GM12878 (cell line): ENCODE data around the gene PDCD7. TPM values are rescaled to one million over a fixed set of nuclear protein-coding genes. Genes with fewer than 3 reads are reported as not detected.
"Not testable (repeated sequence)": the region's sequence is repeated elsewhere in the genome, so short reads cannot be mapped to it uniquely, and the experiment has no call there.

Experiments
- ATAC-seq: fragments of 200-7000 bp; cut with Tn5 transposase; 3 replicates; pipeline ENCODE4 v1.9.1; 2020; ENCODE audit warnings: mild to moderate bottlenecking, moderate library complexity
- BruUV-seq: library from RNA; stranded (reverse); fragments of 400-500 nt; replicated peaks from 2 replicates; lab custom pipeline; 2021; lab: Mats Ljungman, UMichigan
- CTCF ChIA-PET: fragments of 300-600 bp; sonication (Branson Sonifier 250); formaldehyde crosslinking; extraction: SDS; loops from one replicate; lab custom pipeline; 2021; ENCODE audit warnings: inconsistent platforms; lab: Yijun Ruan, JAX
- POLR2A ChIA-PET: fragments of 350-600 bp; formaldehyde crosslinking; extraction: SDS; loops from one replicate; lab custom pipeline; 2021; ENCODE audit warnings: inconsistent platforms; lab: Charles Lee
- RAD21 ChIA-PET: fragments of 300-600 bp; sonication (Branson Sonifier 250); formaldehyde crosslinking; loops from one replicate; lab custom pipeline; 2023; ENCODE audit warnings: antibody characterized with exemption; ENCODE audit not compliant: unreplicated experiment; lab: Charles Lee
- SMC1A ChIA-PET: fragments of 300-600 bp; sonication (Branson Sonifier 250); formaldehyde crosslinking; loops from one replicate; lab custom pipeline; 2023; ENCODE audit not compliant: unreplicated experiment, uncharacterized antibody; lab: Charles Lee
- DNase-seq: peaks from one replicate; pipeline ENCODE4 v3.0.0-alpha.2; 2011; ENCODE audit warnings: low read depth, low spot score
- FAIRE-seq: peaks from 3 replicates; lab custom pipeline; 2011; peaks lifted over from hg19 to GRCh38; lab: Jason Lieb, UNC
- H2AFZ ChIP-seq: 2 replicates; pipeline ENCODE4 v1.6.0; 2011; ENCODE audit warnings: low read depth, low read length, control low read depth; ENCODE audit not compliant: control insufficient read depth
- H3K27ac ChIP-seq: 2 replicates; pipeline ENCODE4 v1.5.1; 2011; ENCODE audit warnings: control low read depth; ENCODE audit not compliant: control insufficient read depth, insufficient read depth
- H3K27me3 ChIP-seq, 2 experiments: replicated peaks in 1 of 2; 2 replicates each; pipeline versions ENCODE4 v1.6.0 to v1.6.1; 2011; ENCODE audit warnings: low read length in 1 of 2; ENCODE audit not compliant: control insufficient read depth in 2 of 2, insufficient read depth in 2 of 2
- H3K36me3 ChIP-seq, 2 experiments: 2 replicates each; pipeline ENCODE4 v1.5.1; 2011; ENCODE audit warnings: low read length in 1 of 2; ENCODE audit not compliant: control insufficient read depth in 2 of 2, insufficient read depth in 2 of 2
- H3K4me1 ChIP-seq: 2 replicates; pipeline ENCODE4 v1.6.1; 2011; ENCODE audit warnings: mild to moderate bottlenecking, low read length, moderate library complexity, mixed read lengths; ENCODE audit not compliant: control insufficient read depth, insufficient read depth
- H3K4me2 ChIP-seq: 2 replicates; pipeline ENCODE4 v1.6.0; 2011; ENCODE audit warnings: control low read depth; ENCODE audit not compliant: control insufficient read depth, insufficient read depth
- H3K4me3 ChIP-seq: fragments of 200-600 bp; sonication (generic); 2 replicates; pipeline ENCODE4 v1.5.1; 2016
- H3K79me2 ChIP-seq: 2 replicates; pipeline ENCODE4 v1.6.0; 2011; ENCODE audit warnings: low read length; ENCODE audit not compliant: control insufficient read depth, insufficient read depth
- H3K9ac ChIP-seq: 2 replicates; pipeline ENCODE4 v1.8.0; 2011; ENCODE audit warnings: low read length, control low read depth, mixed read lengths; ENCODE audit not compliant: control insufficient read depth, insufficient read depth
- H3K9me3 ChIP-seq: replicated peaks from 3 replicates; pipeline ENCODE4 v1.5.1; 2011; ENCODE audit warnings: mild to moderate bottlenecking, low read length; ENCODE audit not compliant: control insufficient read depth, insufficient read depth
- H4K20me1 ChIP-seq: 2 replicates; pipeline ENCODE4 v1.6.0; 2011; ENCODE audit not compliant: control insufficient read depth, insufficient read depth
- NBN ChIP-seq: fragments of 450-650 bp; IDR thresholded peaks from 2 replicates; pipeline ENCODE4 v1.6.1; 2016
- WGBS: methylation state at CpG from one replicate; pipeline ENCODE4 v1.1.6; 2016; ENCODE audit warnings: low lambda C conversion rate; ENCODE audit not compliant: insufficient replicate concordance, insufficient coverage; ENCODE audit errors: missing lambda C conversion rate; 5-methylcytosine and 5-hydroxymethylcytosine counted together
- in situ Hi-C: fragments of 300-500 bp; cut with MboI; formaldehyde crosslinking; loops from 9 replicates; pipeline ENCODE4 v1.14.3; 2018; ENCODE audit warnings: mixed read lengths
- intact Hi-C: fragments of 100-400 bp; cut with micrococcal nuclease; formaldehyde crosslinking; loops from one replicate; pipeline ENCODE4 v1.14.2; 2022; ENCODE audit not compliant: unreplicated experiment
- polyA plus RNA-seq, 11 experiments: library from polyadenylated mRNA; depleted of rRNA in 4 of 11; unstranded in 6 of 11; stranded (reverse) in 5 of 11; fragments of >200 nt; fragmentation: Nextera tagmentation in 4 of 11; fragmentation: Illumina TruSeq in 1 of 11; extraction: Ambion mirVana in 4 of 11; extraction: Trizol in 1 of 11; gene quantifications; 1 replicate in 1 of 11; 2 replicates in 10 of 11; pipeline versions ENCODE4 v1.2.1 to v1.2.3, GENCODE V29; 2011 to 2016; ENCODE audit warnings: inconsistent platforms in 2 of 11, missing spikeins in 2 of 11, low read depth in 1 of 11
- total RNA-seq, 4 experiments: library from RNA; depleted of rRNA in 3 of 4; stranded (reverse); fragments of >200 nt in 3 of 4; fragmentation: Illumina TruSeq in 1 of 4; extraction: Trizol in 1 of 4; gene quantifications; 2 replicates each; pipeline versions ENCODE4 v1.2.1 to v1.2.3, GENCODE V29; 2013 to 2021
- TF ChIP-seq, protein P1 (sequence below): fragments of 450-650 bp; formaldehyde crosslinking; IDR thresholded peaks from 2 replicates; pipeline ENCODE4 v1.4.0; 2022; ENCODE audit warnings: mild to moderate bottlenecking, moderate library complexity

Gene PDCD7
- total and polyA plus RNA-seq, 10 of the 15 experiments (the other 5 are each of a cell fraction or from before 2014, with no cell fraction given), result 4.2 to 24.2 (median 13.4) TPM

DNA sequence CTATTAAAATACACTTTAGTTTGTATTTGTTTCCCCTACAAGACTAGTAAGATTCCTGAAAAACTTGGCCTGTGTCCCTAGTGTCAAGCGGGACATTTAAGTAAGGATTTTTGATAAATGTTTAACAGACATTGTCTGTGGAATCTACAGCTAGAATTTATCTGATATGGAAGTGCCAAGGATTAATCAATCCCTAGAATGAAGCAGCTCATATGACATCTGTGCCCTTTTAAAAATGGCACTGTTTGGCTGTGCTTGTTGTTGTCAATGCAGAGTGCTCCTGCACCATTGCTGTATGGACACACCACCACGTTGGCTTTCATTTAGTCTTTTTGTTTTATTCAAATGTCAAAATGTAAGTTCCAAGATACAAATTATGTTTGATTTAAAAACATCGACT lies 14.3 kb upstream of the PDCD7 start (continued):
- TF ChIP-seq, protein P1, sequence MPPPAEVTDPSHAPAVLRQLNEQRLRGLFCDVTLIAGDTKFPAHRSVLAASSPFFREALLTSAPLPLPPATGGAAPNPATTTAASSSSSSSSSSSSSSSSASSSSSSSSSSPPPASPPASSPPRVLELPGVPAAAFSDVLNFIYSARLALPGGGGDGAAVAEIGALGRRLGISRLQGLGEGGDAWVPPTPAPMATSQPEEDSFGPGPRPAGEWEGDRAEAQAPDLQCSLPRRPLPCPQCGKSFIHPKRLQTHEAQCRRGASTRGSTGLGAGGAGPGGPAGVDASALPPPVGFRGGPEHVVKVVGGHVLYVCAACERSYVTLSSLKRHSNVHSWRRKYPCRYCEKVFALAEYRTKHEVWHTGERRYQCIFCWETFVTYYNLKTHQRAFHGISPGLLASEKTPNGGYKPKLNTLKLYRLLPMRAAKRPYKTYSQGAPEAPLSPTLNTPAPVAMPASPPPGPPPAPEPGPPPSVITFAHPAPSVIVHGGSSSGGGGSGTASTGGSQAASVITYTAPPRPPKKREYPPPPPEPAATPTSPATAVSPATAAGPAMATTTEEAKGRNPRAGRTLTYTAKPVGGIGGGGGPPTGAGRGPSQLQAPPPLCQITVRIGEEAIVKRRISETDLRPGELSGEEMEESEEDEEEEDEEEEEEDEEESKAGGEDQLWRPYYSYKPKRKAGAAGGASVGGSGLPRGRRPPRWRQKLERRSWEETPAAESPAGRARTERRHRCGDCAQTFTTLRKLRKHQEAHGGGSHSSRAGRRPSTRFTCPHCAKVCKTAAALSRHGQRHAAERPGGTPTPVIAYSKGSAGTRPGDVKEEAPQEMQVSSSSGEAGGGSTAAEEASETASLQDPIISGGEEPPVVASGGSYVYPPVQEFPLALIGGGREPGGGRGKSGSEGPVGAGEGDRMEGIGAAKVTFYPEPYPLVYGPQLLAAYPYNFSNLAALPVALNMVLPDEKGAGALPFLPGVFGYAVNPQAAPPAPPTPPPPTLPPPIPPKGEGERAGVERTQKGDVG (CRISPR knock-in tag), result no peak

DNA sequence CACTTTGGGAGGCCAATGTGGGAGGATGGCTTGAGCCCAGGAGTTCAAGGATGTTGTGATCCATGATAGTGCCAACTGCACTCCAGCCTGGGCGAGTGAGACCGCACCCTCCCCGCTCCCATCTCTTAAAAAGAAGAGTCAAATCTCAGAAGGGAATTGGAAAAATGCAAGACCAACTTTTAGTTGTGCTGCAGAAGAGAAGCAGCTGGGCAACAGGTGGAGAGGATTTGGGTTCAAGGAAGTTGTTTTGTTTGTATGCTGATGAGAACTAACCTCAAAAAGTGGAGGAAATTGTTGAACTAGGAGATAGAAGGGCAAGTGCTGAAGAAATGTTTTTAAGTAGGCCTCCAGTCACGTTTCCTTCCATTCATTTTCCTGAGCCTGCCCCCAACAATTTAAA lies 12.8 kb upstream of the PDCD7 start:
- no peak overlapping the region for H3K4me3 ChIP-seq
- no peak overlapping the region for H3K27ac ChIP-seq
- intact Hi-C loops (no loop called here), in situ Hi-C loops (no loop called here)
- SMC1A ChIA-PET, result no interaction called here
- H3K79me2 ChIP-seq, result no peaks in the 10 kb centered on the region
- FAIRE-seq, result no peak
- H2AFZ ChIP-seq, result no peak overlapping the region
- peaks cover 0 to 2% of the 10 kb centered on the region in 2 experiments; a peak in 2 of 4 replicates for H3K36me3 ChIP-seq
- no peak for TF ChIP-seq NBN
- no peaks in the 10 kb centered on the region for H4K20me1 ChIP-seq
- DNase-seq, result no peak
- H3K27me3 ChIP-seq, result no peaks in the 10 kb centered on the region
- WGBS, result 82% methylated on average over 4 of the region's 4 CpGs
- H3K4me1 ChIP-seq, result no peaks in the 10 kb centered on the region
- POLR2A ChIA-PET, result no interaction called here
- BruUV-seq, result no TSS peak
- no peak for ATAC-seq
- H3K9ac ChIP-seq, result no peak overlapping the region
- CTCF ChIA-PET, result no interaction called here
- no peak overlapping the region for H3K4me2 ChIP-seq
- H3K9me3 ChIP-seq, result no peaks in the 10 kb centered on the region
- RAD21 ChIA-PET, result no interaction called here

DNA sequence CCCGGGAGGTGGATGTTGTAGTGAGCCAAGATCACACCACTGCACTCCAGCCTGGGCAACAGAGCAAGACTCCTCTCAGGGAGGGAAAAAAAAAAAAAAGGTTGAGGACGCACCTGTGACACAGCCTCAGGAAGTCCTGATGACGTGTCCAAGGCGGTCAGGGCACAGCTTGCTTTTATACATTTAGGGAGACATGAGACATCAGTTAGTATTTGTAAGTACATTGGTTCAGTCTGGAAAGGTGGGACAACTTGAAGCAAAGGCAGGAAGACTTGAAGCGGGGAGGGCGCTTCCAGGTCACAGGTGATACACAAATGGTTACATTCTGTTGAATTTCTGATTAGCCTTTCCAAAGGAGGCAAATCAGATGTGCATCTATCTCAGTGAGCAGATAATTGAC lies 5.0 kb upstream of the PDCD7 start:
- in situ Hi-C loops, FAIRE-seq, H3K27ac ChIP-seq, H4K20me1 ChIP-seq, intact Hi-C loops, ATAC-seq, H3K36me3 ChIP-seq, H3K4me3 ChIP-seq, H3K79me2 ChIP-seq, DNase-seq, RAD21 ChIA-PET, H3K27me3 ChIP-seq, SMC1A ChIA-PET, H3K9me3 ChIP-seq, POLR2A ChIA-PET, BruUV-seq, H3K9ac ChIP-seq, H3K4me1 ChIP-seq, H2AFZ ChIP-seq, H3K4me2 ChIP-seq: not testable (repeated sequence)
- CTCF ChIA-PET, result interaction anchor here (0.9 to 1.6 kb wide), 2 partner anchors 12 to 38 kb away, joined by 3 read pairs; no protein-coding TSS in a partner anchor
- 79% methylated on average over 6 of the region's 6 CpGs for WGBS

DNA sequence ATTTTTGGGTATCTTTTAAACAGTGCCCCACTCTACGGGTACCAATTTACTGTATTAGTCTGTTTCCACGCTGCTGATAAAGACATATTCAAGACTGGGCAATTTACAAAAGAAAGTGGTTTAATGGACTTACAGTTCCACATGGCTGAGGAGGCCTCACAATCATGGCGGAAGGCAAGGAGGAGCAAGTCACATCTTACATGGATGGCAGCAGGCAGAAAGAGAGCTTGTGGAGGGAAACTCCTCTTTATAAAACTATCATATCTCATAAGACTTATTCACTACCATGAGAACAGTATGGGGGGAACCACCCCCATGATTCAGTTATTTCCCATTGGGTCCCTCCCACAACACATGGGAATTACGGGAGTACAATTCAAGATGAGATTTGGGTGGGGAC lies 4.3 kb upstream of the PDCD7 start:
- H2AFZ ChIP-seq, SMC1A ChIA-PET, H3K27me3 ChIP-seq, H3K27ac ChIP-seq, RAD21 ChIA-PET, DNase-seq, FAIRE-seq, H3K9me3 ChIP-seq, H3K4me3 ChIP-seq, CTCF ChIA-PET, H3K9ac ChIP-seq, POLR2A ChIA-PET, in situ Hi-C loops, BruUV-seq, H3K4me2 ChIP-seq, H3K4me1 ChIP-seq, H3K79me2 ChIP-seq, H4K20me1 ChIP-seq, H3K36me3 ChIP-seq, ATAC-seq, intact Hi-C loops: not testable (repeated sequence)
- WGBS, result 95% methylated on average over 4 of the region's 4 CpGs
